22Rv1 (cell line): ENCODE measurements around the gene GPR146.
"Not testable (repeated sequence)": the region's sequence is repeated elsewhere in the genome, so short reads cannot be mapped to it uniquely, and the experiment has no call there.

Experiments used
- H3K27ac ChIP-seq: fragments of 450-650 bp; 2 replicates; pipeline ENCODE4 v1.5.1; 2017
- CTCF ChIP-seq: fragments of 450-650 bp; IDR thresholded peaks from 2 replicates; pipeline ENCODE4 v1.5.1; 2017; ENCODE audit warnings: mild to moderate bottlenecking
- ZFX ChIP-seq: fragments of 450-650 bp; IDR thresholded peaks from 2 replicates; pipeline ENCODE4 v1.6.1; 2017; ENCODE audit warnings: antibody characterized with exemption, borderline replicate concordance

The GPR146 gene

GRCh38 chr7:999941-1000935 lies 44.1 kb upstream of the GPR146 start:
- H3K27ac ChIP-seq, result no peak overlapping the region
- TF ChIP-seq ZFX, result no peak

GRCh38 chr7:1001069-1001770 lies 43.1 kb upstream of the GPR146 start:
- H3K27ac ChIP-seq, result not testable (repeated sequence)

- H3K27ac ChIP-seq, result not testable (repeated sequence)
Observed at GRCh38 chr7:1002026-1002425, 42.3 kb upstream of the GPR146 start.

GRCh38 chr7:1002445-1002844 lies 41.9 kb upstream of the GPR146 start:
- H3K27ac ChIP-seq, result not testable (repeated sequence)

DNA sequence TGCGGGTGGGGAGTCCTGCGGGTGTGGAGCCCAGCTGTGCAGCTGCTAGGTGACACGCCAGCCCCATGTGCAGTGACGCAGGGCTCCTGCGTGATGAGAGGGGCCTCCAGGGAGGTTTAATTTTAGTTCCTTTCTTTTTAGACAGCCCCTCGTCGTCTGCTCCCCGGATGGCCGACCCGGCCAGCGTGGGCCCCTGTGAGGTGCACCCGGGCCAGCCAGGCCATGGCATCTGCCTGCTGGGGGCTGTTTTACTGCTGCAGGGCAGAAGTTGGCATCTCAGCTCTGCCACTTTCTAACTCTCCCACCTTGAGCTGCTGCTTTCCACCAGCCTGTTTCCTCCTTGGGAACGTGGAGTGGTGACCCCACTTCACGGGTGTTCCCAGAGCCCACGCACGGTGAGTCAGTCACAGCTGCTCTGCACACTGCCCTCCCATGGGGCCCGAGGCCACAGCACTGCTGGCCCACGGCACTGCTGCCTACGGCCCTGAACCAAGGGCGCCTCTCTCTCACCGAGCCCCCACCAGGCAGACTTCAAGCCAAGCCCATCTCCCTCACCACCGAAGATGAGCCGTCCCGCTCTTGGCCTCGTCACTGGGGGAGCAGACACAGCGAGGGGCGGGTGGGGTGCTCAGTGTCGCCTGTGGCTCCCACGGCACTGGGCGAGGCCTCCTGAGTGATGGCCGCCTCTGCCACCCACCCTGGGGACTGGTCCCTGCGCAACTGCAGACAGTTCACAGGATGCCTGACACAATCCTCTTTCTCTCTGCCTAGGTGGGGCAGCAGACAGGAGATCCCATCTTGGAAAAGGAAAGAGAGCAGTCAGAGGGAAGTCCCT lies 40.1 kb upstream of the GPR146 start:
- no peak for TF ChIP-seq ZFX
- no peak for TF ChIP-seq CTCF
- no peak overlapping the region for H3K27ac ChIP-seq

DNA sequence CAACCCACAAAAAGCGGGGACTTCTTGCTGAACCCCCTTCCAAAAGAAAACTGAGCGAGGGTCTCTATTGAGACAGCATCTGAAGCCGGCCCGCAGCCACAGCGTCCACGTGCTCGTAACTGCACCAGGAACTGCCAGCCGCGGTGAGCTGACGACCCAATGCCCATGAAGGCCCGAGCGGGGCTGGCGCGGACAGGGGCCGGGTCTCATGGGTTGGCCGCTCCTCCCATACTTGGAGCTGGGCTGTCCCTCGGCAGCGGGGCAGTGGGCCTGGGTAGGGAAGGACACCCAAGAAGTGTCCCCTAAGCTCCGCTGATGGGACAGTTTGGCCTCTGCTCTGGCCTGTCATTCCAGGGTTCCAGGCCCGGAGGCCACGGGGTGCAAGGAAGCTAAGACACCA lies 39.0 kb upstream of the GPR146 start:
- TF ChIP-seq ZFX, result no peak
- TF ChIP-seq CTCF, result no peak
- H3K27ac ChIP-seq, result no peak overlapping the region

DNA sequence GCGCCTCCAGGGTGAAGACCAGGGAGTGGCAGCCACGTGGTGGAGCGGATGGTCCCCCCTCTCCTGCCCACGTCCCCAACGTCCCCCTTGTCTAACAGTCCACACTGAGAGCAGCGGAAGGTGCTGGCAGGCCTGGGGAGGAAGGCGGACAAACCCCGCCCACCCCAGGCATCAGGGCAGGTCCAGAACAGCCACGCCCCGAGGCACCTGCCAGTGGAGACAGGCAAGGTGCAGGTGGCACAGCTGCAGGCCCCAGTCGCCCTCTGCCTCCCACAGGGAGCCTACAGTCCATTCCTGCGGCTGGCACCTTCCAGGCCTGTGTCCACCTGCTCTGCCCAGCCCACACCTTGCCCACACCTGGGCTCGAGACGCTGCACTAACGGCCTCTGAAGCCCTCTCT lies 36.4 kb upstream of the GPR146 start:
- TF ChIP-seq CTCF (no peak), ZFX (no peak)
- H3K27ac ChIP-seq, result peak overlapping the region; percentile 35; the same call in 1 of the 2 replicates

DNA sequence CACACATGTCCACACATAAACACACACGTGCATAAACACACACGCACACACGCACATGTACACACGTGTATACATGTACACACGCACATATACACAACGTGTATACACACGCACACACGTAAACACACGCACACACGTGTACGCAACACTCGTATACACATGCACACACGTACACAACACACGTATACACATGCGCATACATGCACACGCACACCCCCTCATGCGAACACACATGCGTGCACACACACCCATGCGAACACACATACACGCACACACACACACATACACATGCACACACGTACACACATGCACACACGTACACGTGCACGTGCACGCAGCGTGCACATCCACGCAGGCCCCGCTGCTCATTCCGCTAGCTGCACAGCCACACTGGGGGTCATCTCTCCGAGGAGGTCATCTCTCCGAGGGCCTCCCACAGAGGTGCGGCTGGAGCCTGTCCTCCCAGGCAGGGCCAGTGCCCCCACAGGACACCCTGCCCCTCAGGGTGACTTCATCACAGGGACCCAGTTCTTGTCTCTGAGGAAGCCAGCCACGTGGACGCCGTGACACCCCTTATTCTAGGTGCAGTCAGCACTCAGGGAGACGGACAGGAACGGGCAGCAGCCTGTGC lies 35.5 kb upstream of the GPR146 start:
- peak overlapping the region; percentile 35; the same call in 1 of the 2 replicates for H3K27ac ChIP-seq

GRCh38 chr7:1009747-1010146 lies 34.6 kb upstream of the GPR146 start:
- TF ChIP-seq CTCF (no peak), ZFX (no peak)
- H3K27ac ChIP-seq, result no peak overlapping the region

More for the DNA sequence above, 35.5 kb upstream of the GPR146 start:
- TF ChIP-seq ZFX, result no peak
